ENCODE data around the gene SORT1. TPM values are rescaled to one million over a fixed set of nuclear protein-coding genes. Genes with fewer than 3 reads are reported as not detected.
"Not testable (repeated sequence)": the region's sequence is repeated elsewhere in the genome, so short reads cannot be mapped to it uniquely, and the experiment has no call there.

The SORT1 gene
- total RNA-seq, 6 donors from 2014 or later: 105 to 222 (median 116) TPM

DNA sequence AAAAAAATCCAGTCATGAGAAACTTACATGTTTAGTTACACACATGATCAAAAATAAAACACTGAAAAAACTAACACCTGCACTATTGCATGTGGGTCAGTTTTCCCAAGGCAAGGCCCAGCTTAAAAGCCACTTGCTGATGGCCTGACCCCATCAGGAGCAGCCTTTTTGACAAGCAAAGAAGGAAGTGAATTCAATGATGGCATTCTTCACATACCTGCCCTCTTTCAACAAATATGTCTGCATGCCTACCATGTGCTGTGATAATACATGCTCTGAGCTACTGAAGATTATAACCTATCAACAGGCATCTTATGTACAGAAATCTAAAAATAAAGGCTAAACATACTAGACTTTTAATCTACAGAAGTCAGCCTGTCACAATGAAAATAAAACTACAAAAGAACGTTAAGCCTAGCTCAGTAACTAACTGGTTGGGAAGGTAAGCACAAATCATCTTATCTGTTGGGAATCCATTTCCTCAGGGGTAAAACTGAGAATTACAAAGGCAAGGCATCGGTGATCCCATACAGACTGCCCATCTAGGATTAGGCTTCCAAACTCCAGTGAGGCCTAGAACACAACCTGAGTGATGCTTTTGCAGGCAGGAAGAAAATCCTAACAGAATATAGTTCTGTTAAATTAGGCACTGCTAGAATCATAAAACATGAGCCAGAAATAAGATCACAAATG, 14.5 kb downstream of the SORT1 start:
- Histone ChIP-seq H3K4me1 (peaks cover 29 to 67% (median 43%) of the 10 kb centered on the region in 4 donors), H3K27ac (peak overlapping the region in 1 of 4 donors; percentile 30), H3K27me3 (no peaks in the 10 kb centered on the region), H3K36me3 (no peaks in the 10 kb centered on the region), H3K4me3 (no peak overlapping the region), H3K9me3 (no peaks in the 10 kb centered on the region)
- 65 to 67% methylated on average over 2 of the region's 2 CpGs for WGBS, 2 donors
- DNase-seq (peak in 1 of 2 donors; percentile 35), ATAC-seq (ENCODE audit: low FRiP score in 2 of 2) (no peak)
- TF ChIP-seq POLR2AphosphoS5 (IDR thresholded peaks at IDR 0.05): no peak
- TF ChIP-seq POLR2A (IDR thresholded peaks at IDR 0.05): no peak
- TF ChIP-seq, protein P1, sequence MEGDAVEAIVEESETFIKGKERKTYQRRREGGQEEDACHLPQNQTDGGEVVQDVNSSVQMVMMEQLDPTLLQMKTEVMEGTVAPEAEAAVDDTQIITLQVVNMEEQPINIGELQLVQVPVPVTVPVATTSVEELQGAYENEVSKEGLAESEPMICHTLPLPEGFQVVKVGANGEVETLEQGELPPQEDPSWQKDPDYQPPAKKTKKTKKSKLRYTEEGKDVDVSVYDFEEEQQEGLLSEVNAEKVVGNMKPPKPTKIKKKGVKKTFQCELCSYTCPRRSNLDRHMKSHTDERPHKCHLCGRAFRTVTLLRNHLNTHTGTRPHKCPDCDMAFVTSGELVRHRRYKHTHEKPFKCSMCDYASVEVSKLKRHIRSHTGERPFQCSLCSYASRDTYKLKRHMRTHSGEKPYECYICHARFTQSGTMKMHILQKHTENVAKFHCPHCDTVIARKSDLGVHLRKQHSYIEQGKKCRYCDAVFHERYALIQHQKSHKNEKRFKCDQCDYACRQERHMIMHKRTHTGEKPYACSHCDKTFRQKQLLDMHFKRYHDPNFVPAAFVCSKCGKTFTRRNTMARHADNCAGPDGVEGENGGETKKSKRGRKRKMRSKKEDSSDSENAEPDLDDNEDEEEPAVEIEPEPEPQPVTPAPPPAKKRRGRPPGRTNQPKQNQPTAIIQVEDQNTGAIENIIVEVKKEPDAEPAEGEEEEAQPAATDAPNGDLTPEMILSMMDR (IDR thresholded peaks at IDR 0.05): no peak
- no peak for TF ChIP-seq EP300 (IDR thresholded peaks at IDR 0.05)

DNA sequence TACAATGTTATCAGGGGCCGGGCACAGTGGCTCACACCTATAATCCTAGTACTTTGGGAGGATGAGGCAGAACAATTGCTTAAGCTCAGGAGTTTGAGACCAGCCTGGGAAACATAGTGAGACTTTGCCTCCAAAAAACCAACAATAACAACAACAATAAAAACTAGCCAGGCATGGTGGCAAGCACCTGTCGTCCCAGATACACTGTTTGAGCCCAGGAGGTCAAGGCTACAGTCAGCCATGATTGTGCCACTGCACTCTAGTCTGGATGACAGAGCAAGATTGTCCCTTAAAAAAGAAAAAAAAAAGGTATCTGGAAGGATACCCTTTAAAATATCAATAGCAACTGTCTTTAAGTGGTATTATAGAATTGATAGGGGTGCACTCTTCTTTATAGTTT, 16.1 kb downstream of the SORT1 start:
- ATAC-seq (ENCODE audit: low FRiP score in 2 of 2) (no peak), DNase-seq (no peak)
- 92 to 99% methylated on average over 2 of the region's 2 CpGs for WGBS, 2 donors
- TF ChIP-seq, protein P1 (IDR thresholded peaks at IDR 0.05): no peak
- TF ChIP-seq POLR2A (IDR thresholded peaks at IDR 0.05) (no peak), EP300 (IDR thresholded peaks at IDR 0.05) (no peak), POLR2AphosphoS5 (IDR thresholded peaks at IDR 0.05) (no peak)
- Histone ChIP-seq H3K4me3 (no peak overlapping the region), H3K9me3 (no peaks in the 10 kb centered on the region), H3K4me1 (peaks cover 23 to 57% (median 40%) of the 10 kb centered on the region in 4 donors), H3K27ac (peak overlapping the region in 2 of 4 donors; percentile 11 to 23), H3K36me3 (no peaks in the 10 kb centered on the region), H3K27me3 (no peaks in the 10 kb centered on the region)

DNA sequence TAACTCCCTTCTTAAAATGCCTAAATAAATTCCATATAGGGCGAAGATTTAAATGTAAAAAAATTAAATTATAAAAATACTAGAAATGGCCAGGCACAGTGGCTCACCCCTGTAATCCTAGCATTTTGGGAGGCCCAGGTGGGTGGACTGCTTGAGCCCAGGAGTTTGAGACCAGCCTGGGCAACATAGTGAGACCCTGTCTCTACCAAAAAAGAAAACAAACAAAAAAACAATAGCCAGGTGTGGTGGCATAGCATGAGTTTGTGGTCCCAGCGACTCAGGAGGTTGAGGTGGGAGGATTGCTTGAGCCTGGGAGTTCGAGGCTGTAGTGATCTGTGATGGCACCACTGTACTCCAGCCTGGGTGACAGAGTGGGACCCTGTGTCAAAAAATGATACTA, 17.8 kb downstream of the SORT1 start:
- TF ChIP-seq POLR2AphosphoS5 (IDR thresholded peaks at IDR 0.05) (no peak), POLR2A (IDR thresholded peaks at IDR 0.05) (no peak), EP300 (IDR thresholded peaks at IDR 0.05) (no peak)
- TF ChIP-seq, protein P1 (IDR thresholded peaks at IDR 0.05): no peak
- Histone ChIP-seq H3K27ac (peak overlapping the region in 1 of 4 donors; percentile 40), H3K4me3 (no peak overlapping the region), H3K27me3 (no peaks in the 10 kb centered on the region), H3K4me1 (peaks cover 6 to 40% (median 24%) of the 10 kb centered on the region in 4 donors), H3K9me3 (no peaks in the 10 kb centered on the region), H3K36me3 (no peaks in the 10 kb centered on the region)
- no peak for ATAC-seq (ENCODE audit: low FRiP score in 2 of 2)
- no peak for DNase-seq
- 94 to 98% methylated on average over 3 of the region's 3 CpGs for WGBS, 2 donors

DNA sequence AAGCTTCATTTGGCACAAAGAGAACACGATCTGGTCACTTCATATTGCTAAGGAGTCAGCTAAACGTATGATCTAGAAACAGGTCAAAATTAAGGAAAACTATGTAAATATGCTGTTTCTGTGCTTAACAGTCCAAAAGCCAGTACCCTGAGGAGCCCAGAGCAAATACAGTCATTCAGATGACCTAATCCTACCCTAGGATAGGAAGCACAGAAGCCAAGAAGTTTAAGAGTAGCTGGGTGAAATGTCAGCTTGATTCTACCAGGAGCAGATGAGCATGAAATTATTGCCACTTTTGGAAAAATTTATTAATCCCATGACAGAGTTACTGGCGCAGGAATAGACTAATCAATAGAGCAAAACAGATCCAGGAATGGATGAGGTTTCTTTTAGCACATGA, 18.3 kb downstream of the SORT1 start:
- WGBS, 2 donors: 79 to 83% methylated on average over 3 of the region's 3 CpGs
- Histone ChIP-seq H3K27ac (peak overlapping the region in 1 of 4 donors; percentile 40), H3K9me3 (no peaks in the 10 kb centered on the region), H3K27me3 (no peaks in the 10 kb centered on the region), H3K4me1 (peaks cover 4 to 35% (median 20%) of the 10 kb centered on the region in 4 donors), H3K4me3 (no peak overlapping the region), H3K36me3 (no peaks in the 10 kb centered on the region)
- no peak for ATAC-seq (ENCODE audit: low FRiP score in 2 of 2)
- DNase-seq: no peak
- no peak for TF ChIP-seq EP300 (IDR thresholded peaks at IDR 0.05)
- no peak for TF ChIP-seq POLR2AphosphoS5 (IDR thresholded peaks at IDR 0.05)
- no peak for TF ChIP-seq POLR2A (IDR thresholded peaks at IDR 0.05)
- TF ChIP-seq, protein P1 (IDR thresholded peaks at IDR 0.05): no peak

DNA sequence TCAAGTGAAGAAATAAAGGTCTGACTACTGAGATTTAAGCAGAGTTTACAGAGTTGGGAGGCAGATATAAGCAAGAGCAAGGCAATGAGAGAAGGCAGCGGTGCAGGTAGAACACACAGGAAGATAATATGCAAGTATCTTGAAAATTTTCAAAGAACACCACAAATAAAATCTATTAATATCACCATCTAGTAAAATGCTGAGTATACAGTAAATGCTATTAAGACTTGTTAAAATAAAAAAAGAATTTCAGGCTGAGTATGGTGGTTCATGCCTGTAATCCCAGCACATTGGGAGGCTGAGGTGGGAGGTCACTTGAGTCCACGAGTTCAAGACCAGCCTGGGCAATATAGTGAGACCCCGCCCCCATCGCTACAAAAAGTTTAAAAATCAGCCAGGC, 20.0 kb downstream of the SORT1 start:
- peaks cover 8 to 20% (median 13%) of the 10 kb centered on the region in 4 donors for H3K4me1 ChIP-seq
- TF ChIP-seq POLR2A (IDR thresholded peaks at IDR 0.05): no peak
- TF ChIP-seq POLR2AphosphoS5 (IDR thresholded peaks at IDR 0.05): no peak
- TF ChIP-seq EP300 (IDR thresholded peaks at IDR 0.05): no peak
- TF ChIP-seq, protein P1 (IDR thresholded peaks at IDR 0.05): no peak

DNA sequence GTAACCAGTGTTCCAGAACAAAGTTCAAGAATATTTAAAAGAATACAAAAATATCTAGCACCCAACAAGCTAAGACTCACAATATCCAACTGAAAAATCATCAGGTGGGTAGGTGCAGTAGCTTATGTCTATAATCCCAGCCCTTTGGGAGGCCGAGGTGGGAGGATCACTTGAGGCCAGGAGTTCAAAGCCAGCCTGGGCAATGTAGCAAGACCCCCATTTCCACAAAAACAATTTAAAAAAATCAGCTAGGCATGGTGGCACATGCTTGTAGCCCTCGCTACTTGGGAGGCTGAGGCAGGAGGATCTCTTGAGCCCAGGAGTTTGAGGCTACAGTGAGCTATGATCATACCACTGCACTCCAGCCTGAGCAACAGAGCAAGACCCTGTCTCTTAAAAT, 24.0 kb downstream of the SORT1 start:
- not testable (repeated sequence) for H3K36me3 ChIP-seq; H3K27me3 ChIP-seq; H3K9me3 ChIP-seq; H3K4me3 ChIP-seq; DNase-seq; ATAC-seq (ENCODE audit: low FRiP score in 2 of 2)
- H3K27ac ChIP-seq: peak overlapping the region in 2 of 4 donors; percentile 4 to 32
- 88 to 92% methylated on average over 2 of the region's 2 CpGs for WGBS, 2 donors
- peaks cover 21 to 40% (median 31%) of the 10 kb centered on the region in 4 donors for H3K4me1 ChIP-seq

More for the DNA sequence above, 20.0 kb downstream of the SORT1 start:
- DNase-seq (no peak), ATAC-seq (ENCODE audit: low FRiP score in 2 of 2) (no peak)
- no peak overlapping the region for H3K27ac ChIP-seq
- no peaks in the 10 kb centered on the region for H3K36me3 ChIP-seq
- WGBS, 2 donors: 92 to 96% methylated on average over 4 of the region's 4 CpGs
- H3K4me3 ChIP-seq: no peak overlapping the region
- H3K9me3 ChIP-seq: no peaks in the 10 kb centered on the region
- no peaks in the 10 kb centered on the region for H3K27me3 ChIP-seq

All from upper lobe of left lung (tissue), 6 donors.